Measurements from ENCODE around the gene SETD5. TPM values are rescaled to one million over a fixed set of nuclear protein-coding genes. Genes with fewer than 3 reads are reported as not detected.

Gene SETD5
- total RNA-seq, 1 experiment from 2014 or later, result 74.9 TPM

- ChIA-PET POLR2A (ENCODE audit: unreplicated experiment) (no interaction called here), CTCF (no interaction called here)
- Histone ChIP-seq H3K27ac (ENCODE audit: low read length) (no peak overlapping the region), H3K79me2 (ENCODE audit: low read length) (peaks cover 100% of the 10 kb centered on the region), H3K4me2 (ENCODE audit: low read length) (no peak overlapping the region), H4K20me1 (ENCODE audit: low read length) (peaks cover 92% of the 10 kb centered on the region), H2AFZ (ENCODE audit: low read length) (no peak overlapping the region), H3K9ac (ENCODE audit: low read length) (no peak overlapping the region), H3K27me3 (ENCODE audit: low read length) (no peaks in the 10 kb centered on the region), H3K36me3 (ENCODE audit: low read depth, low read length) (peaks cover 13% of the 10 kb centered on the region; the same call in 1 of the 2 replicates), H3F3A (ENCODE audit: low read length, unreplicated experiment) (no peaks in the 10 kb centered on the region), H3K4me1 (ENCODE audit: insufficient read depth, low read length) (peaks cover 26% of the 10 kb centered on the region), H3K9me2 (replicated peaks; ENCODE audit: low read length) (no peaks in the 10 kb centered on the region), H3K4me3 (ENCODE audit: low read length) (no peak overlapping the region), H3K9me3 (ENCODE audit: low read length) (no peaks in the 10 kb centered on the region)
- no peak for DNase-seq
- no TSS peak for BruUV-seq (replicated peaks)
- intact Hi-C loops (cut with micrococcal nuclease), result no loop called here
- ATAC-seq, result no peak
- TF ChIP-seq EZH2 (IDR thresholded peaks at IDR 0.05; ENCODE audit: low read length, unreplicated experiment), result no peak
- TF ChIP-seq CTCF (conservative IDR thresholded peaks at IDR 0.05; ENCODE audit: low read depth, low read length), result no peak
- TF ChIP-seq EZH2phosphoT487 (IDR thresholded peaks at IDR 0.05; ENCODE audit: borderline replicate concordance, low read length), result no peak
Measured at GRCh38 chr3:9406856-9407626, 9.6 kb downstream of the SETD5 start.

- H3F3A ChIP-seq (ENCODE audit: low read length, unreplicated experiment), result no peaks in the 10 kb centered on the region
- TF ChIP-seq EZH2 (IDR thresholded peaks at IDR 0.05; ENCODE audit: low read length, unreplicated experiment) (no peak), CTCF (conservative IDR thresholded peaks at IDR 0.05; ENCODE audit: low read depth, low read length) (no peak), EZH2phosphoT487 (IDR thresholded peaks at IDR 0.05; ENCODE audit: borderline replicate concordance, low read length) (no peak)
- POLR2A ChIA-PET (ENCODE audit: unreplicated experiment), result interaction anchor here (0.6 kb wide), 2 partner anchors 15 to 72 kb away, joined by 4 read pairs; no protein-coding TSS in a partner anchor
- DNase-seq, result no peak
- no TSS peak for BruUV-seq (replicated peaks)
- no peaks in the 10 kb centered on the region for H3K9me2 ChIP-seq (replicated peaks; ENCODE audit: low read length)
- H3K27ac ChIP-seq (ENCODE audit: low read length), result no peak overlapping the region
- H3K4me1 ChIP-seq (ENCODE audit: insufficient read depth, low read length), result peaks cover 16% of the 10 kb centered on the region
- no peak for ATAC-seq
- no peaks in the 10 kb centered on the region for H3K27me3 ChIP-seq (ENCODE audit: low read length)
- no peak overlapping the region for H3K4me2 ChIP-seq (ENCODE audit: low read length)
- H3K79me2 ChIP-seq (ENCODE audit: low read length), result peaks cover 100% of the 10 kb centered on the region
- peaks cover 13% of the 10 kb centered on the region; the same call in 1 of the 2 replicates for H3K36me3 ChIP-seq (ENCODE audit: low read depth, low read length)
- H3K9me3 ChIP-seq (ENCODE audit: low read length), result no peaks in the 10 kb centered on the region
- intact Hi-C loops (cut with micrococcal nuclease), result no loop called here
- H3K4me3 ChIP-seq (ENCODE audit: low read length), result no peak overlapping the region
- peaks cover 92% of the 10 kb centered on the region for H4K20me1 ChIP-seq (ENCODE audit: low read length)
- no peak overlapping the region for H2AFZ ChIP-seq (ENCODE audit: low read length)
- CTCF ChIA-PET, result no interaction called here
- no peak overlapping the region for H3K9ac ChIP-seq (ENCODE audit: low read length)
Measured at GRCh38 chr3:9408061-9408460, 10.6 kb downstream of the SETD5 start.

GRCh38 chr3:9408546-9408945 lies 11.1 kb downstream of the SETD5 start:
- H3K9ac ChIP-seq (ENCODE audit: low read length), result no peak overlapping the region
- H2AFZ ChIP-seq (ENCODE audit: low read length), result no peak overlapping the region
- peaks cover 100% of the 10 kb centered on the region for H3K79me2 ChIP-seq (ENCODE audit: low read length)
- ATAC-seq (no peak), DNase-seq (no peak)
- intact Hi-C loops (cut with micrococcal nuclease), result no loop called here
- H3K27me3 ChIP-seq (ENCODE audit: low read length), result no peaks in the 10 kb centered on the region
- no peak for TF ChIP-seq EZH2phosphoT487 (IDR thresholded peaks at IDR 0.05; ENCODE audit: borderline replicate concordance, low read length)
- TF ChIP-seq EZH2 (IDR thresholded peaks at IDR 0.05; ENCODE audit: low read length, unreplicated experiment), result no peak
- TF ChIP-seq CTCF (conservative IDR thresholded peaks at IDR 0.05; ENCODE audit: low read depth, low read length), result no peak
- peaks cover 11% of the 10 kb centered on the region for H3K4me1 ChIP-seq (ENCODE audit: insufficient read depth, low read length)
- H3K36me3 ChIP-seq (ENCODE audit: low read depth, low read length), result peaks cover 13% of the 10 kb centered on the region; the same call in 1 of the 2 replicates
- no peaks in the 10 kb centered on the region for H3F3A ChIP-seq (ENCODE audit: low read length, unreplicated experiment)
- no peak overlapping the region for H3K4me3 ChIP-seq (ENCODE audit: low read length)
- no peak overlapping the region for H3K27ac ChIP-seq (ENCODE audit: low read length)
- H3K4me2 ChIP-seq (ENCODE audit: low read length), result no peak overlapping the region
- peaks cover 91% of the 10 kb centered on the region for H4K20me1 ChIP-seq (ENCODE audit: low read length)
- ChIA-PET POLR2A (ENCODE audit: unreplicated experiment) (interaction anchor here (0.6 kb wide), 2 partner anchors 14 to 72 kb away, joined by 4 read pairs; no protein-coding TSS in a partner anchor), CTCF (no interaction called here)
- H3K9me2 ChIP-seq (replicated peaks; ENCODE audit: low read length), result no peaks in the 10 kb centered on the region
- no peaks in the 10 kb centered on the region for H3K9me3 ChIP-seq (ENCODE audit: low read length)
- BruUV-seq (replicated peaks), result no TSS peak

Data from PC-3 (cell line).